Neural cell (in vitro differentiated cells): ENCODE measurements around the gene PARD3B. TPM values are rescaled to one million over a fixed set of nuclear protein-coding genes. Genes with fewer than 3 reads are reported as not detected.

Experiments used
- H2AFZ ChIP-seq: fragments of 200-600, 300-800 bp; sonication (generic), shearing (Covaris generic); 2 replicates; pipeline ENCODE4 v1.6.0; 2014; ENCODE audit warnings: low read depth, mild to moderate bottlenecking, antibody characterized with exemption, low read length, moderate library complexity
- H3F3A ChIP-seq: fragments of 200-600 bp; shearing (Covaris generic); 2 replicates; pipeline ENCODE4 v1.6.1; 2016; ENCODE audit warnings: mild to moderate bottlenecking, moderate library complexity, mixed read lengths, antibody characterized with exemption, low read length; ENCODE audit not compliant: insufficient read depth, poor library complexity, severe bottlenecking
- H3K27ac ChIP-seq: fragments of 200-600, 300-800 bp; sonication (generic), shearing (Covaris generic); 2 replicates; pipeline ENCODE4 v1.5.1; 2014; ENCODE audit warnings: mild to moderate bottlenecking, low read length, moderate library complexity
- H3K27me3 ChIP-seq: fragments of 300-800, 200-600 bp; sonication (generic), shearing (Covaris generic); 2 replicates; pipeline ENCODE4 v1.6.0; 2014; ENCODE audit warnings: mild to moderate bottlenecking, low read depth, low read length, moderate library complexity; ENCODE audit not compliant: insufficient read depth
- H3K36me3 ChIP-seq: fragments of 300-800, 200-600 bp; sonication (generic), shearing (Covaris generic); 2 replicates; pipeline ENCODE4 v1.5.1; 2014; ENCODE audit warnings: mild to moderate bottlenecking, antibody characterized with exemption, low read length, moderate library complexity; ENCODE audit not compliant: insufficient read depth
- H3K4me2 ChIP-seq: fragments of 300-800, 200-600 bp; sonication (generic), shearing (Covaris generic); 2 replicates; pipeline ENCODE4 v1.6.0; 2014; ENCODE audit warnings: mild to moderate bottlenecking, low read length
- H3K4me3 ChIP-seq: fragments of 300-800, 200-600 bp; sonication (generic), shearing (Covaris generic); 2 replicates; pipeline ENCODE4 v1.5.1; 2014; ENCODE audit warnings: mild to moderate bottlenecking, low read length, moderate library complexity
- H3K79me2 ChIP-seq: fragments of 200-600 bp; shearing (Covaris generic); replicated peaks from 2 replicates; pipeline ENCODE4 v1.6.0; 2014; ENCODE audit warnings: mild to moderate bottlenecking, low read length, moderate library complexity; ENCODE audit not compliant: insufficient read depth
- H3K9ac ChIP-seq: fragments of 300-800, 200-600 bp; sonication (generic), shearing (Covaris generic); 2 replicates; pipeline ENCODE4 v1.6.1; 2016; ENCODE audit warnings: mild to moderate bottlenecking, low read length, mixed read lengths
- H3K9me2 ChIP-seq: fragments of 200-600 bp; shearing (Covaris generic); 2 replicates; pipeline ENCODE4 v1.6.1; 2016; ENCODE audit warnings: mild to moderate bottlenecking, low read length, mixed read lengths; ENCODE audit not compliant: insufficient read depth
- H3K9me3 ChIP-seq: fragments of 200-600, 300-800 bp; sonication (generic), shearing (Covaris generic); 2 replicates; pipeline ENCODE4 v1.6.1; 2016; ENCODE audit warnings: mild to moderate bottlenecking, mixed run types, low read length, moderate library complexity, mixed read lengths
- H4K20me1 ChIP-seq: fragments of 200-600 bp; shearing (Covaris generic); 2 replicates; pipeline ENCODE4 v1.6.1; 2016; ENCODE audit warnings: mild to moderate bottlenecking, mixed run types; ENCODE audit not compliant: insufficient read depth
- CTCF ChIP-seq: fragments of 450-650 bp; IDR thresholded peaks from 2 replicates; pipeline ENCODE4 v1.5.1; 2014; ENCODE audit warnings: antibody characterized with exemption, mild to moderate bottlenecking, moderate library complexity; ENCODE audit not compliant: poor library complexity, severe bottlenecking
- EP300 ChIP-seq: fragments of 450-650 bp; conservative IDR thresholded peaks from 2 replicates; pipeline ENCODE4 v1.6.1; 2014; ENCODE audit warnings: antibody characterized with exemption, mild to moderate bottlenecking, moderate library complexity; ENCODE audit not compliant: poor library complexity, severe bottlenecking
- EZH2 ChIP-seq: fragments of 200-600, 300-800 bp; shearing (Covaris generic), sonication (generic); IDR thresholded peaks from 2 replicates; pipeline ENCODE4 v1.6.1; 2014; ENCODE audit warnings: antibody characterized with exemption, low read length, borderline replicate concordance, mild to moderate bottlenecking; ENCODE audit not compliant: insufficient read depth, poor library complexity, severe bottlenecking
- MXI1 ChIP-seq: fragments of 450-650 bp; conservative IDR thresholded peaks from 2 replicates; pipeline ENCODE4 v1.6.1; 2014; ENCODE audit warnings: antibody characterized with exemption, mild to moderate bottlenecking; ENCODE audit not compliant: poor library complexity, severe bottlenecking
- POLR2AphosphoS5 ChIP-seq: IDR thresholded peaks from 2 replicates; pipeline ENCODE4 v1.6.1; 2012
- RAD21 ChIP-seq: fragments of 450-650 bp; conservative IDR thresholded peaks from 2 replicates; pipeline ENCODE4 v1.6.1; 2014; ENCODE audit warnings: antibody characterized with exemption, mild to moderate bottlenecking, moderate library complexity
- REST ChIP-seq: IDR thresholded peaks from 2 replicates; pipeline ENCODE4 v1.6.1; 2012; ENCODE audit warnings: borderline replicate concordance
- SMC3 ChIP-seq: fragments of 450-650 bp; conservative IDR thresholded peaks from 2 replicates; pipeline ENCODE4 v1.6.1; 2014; ENCODE audit warnings: antibody characterized with exemption, mild to moderate bottlenecking, moderate library complexity; ENCODE audit not compliant: poor library complexity
- TAF1 ChIP-seq: IDR thresholded peaks from 2 replicates; pipeline ENCODE4 v1.6.1; 2012; ENCODE audit warnings: low read depth
- polyA plus RNA-seq: library from polyadenylated mRNA; depleted of rRNA; stranded (reverse); fragments of >200 nt; gene quantifications from 2 replicates; pipeline ENCODE4 v1.2.3, GENCODE V29; 2014

PARD3B gene
- polyA plus RNA-seq, 1 donor from 2014 or later, result 0.54 TPM

- Histone ChIP-seq H3F3A (no peaks in the 10 kb centered on the region), H3K9me3 (no peaks in the 10 kb centered on the region), H3K4me2 (no peak overlapping the region), H3K9me2 (no peaks in the 10 kb centered on the region), H3K9ac (no peak overlapping the region), H3K27ac (no peak overlapping the region), H3K36me3 (no peaks in the 10 kb centered on the region), H3K79me2 (no peaks in the 10 kb centered on the region), H3K27me3 (no peaks in the 10 kb centered on the region), H2AFZ (no peak overlapping the region), H4K20me1 (no peaks in the 10 kb centered on the region), H3K4me3 (no peak overlapping the region)
- TF ChIP-seq CTCF (no peak), EZH2 (no peak), TAF1 (no peak), REST (no peak), POLR2AphosphoS5 (no peak)
These were observed 583.5 kb downstream of the PARD3B start for GRCh38 chr2:205128726-205129125.

GRCh38 chr2:205129531-205129930, 584.3 kb downstream of the PARD3B start:
- H3K27ac ChIP-seq, result no peak overlapping the region
- no peak overlapping the region for H3K4me2 ChIP-seq
- H3K9ac ChIP-seq, result no peak overlapping the region
- no peaks in the 10 kb centered on the region for H4K20me1 ChIP-seq
- no peak overlapping the region for H2AFZ ChIP-seq
- H3F3A ChIP-seq, result no peaks in the 10 kb centered on the region
- H3K4me3 ChIP-seq, result no peak overlapping the region
- TF ChIP-seq SMC3 (no peak), CTCF (no peak), EP300 (no peak), MXI1 (no peak), EZH2 (no peak), RAD21 (no peak), REST (no peak), TAF1 (no peak), POLR2AphosphoS5 (no peak)
- no peaks in the 10 kb centered on the region for H3K36me3 ChIP-seq
- H3K27me3 ChIP-seq, result no peaks in the 10 kb centered on the region
- no peaks in the 10 kb centered on the region for H3K9me2 ChIP-seq
- H3K9me3 ChIP-seq, result no peaks in the 10 kb centered on the region
- no peaks in the 10 kb centered on the region for H3K79me2 ChIP-seq
